CD4-positive, alpha-beta T cell treated with Interleukin-2 at 100 ng/mL for 4 hours (primary cell): ENCODE results near the gene ST7.
A peak's percentile ranks its signal among the peaks of the same experiment; 100 is the strongest.
"Not testable (repeated sequence)": the region's sequence is repeated elsewhere in the genome, so short reads cannot be mapped to it uniquely, and the experiment has no call there.

Experiments
- DNase-seq: peaks from one replicate; pipeline ENCODE4 v3.0.0-alpha.2; 2020; ENCODE audit warnings: low spot score

Gene ST7

GRCh38 chr7:117010375-117011133, 57.3 kb downstream of the ST7 start:
- no peak for DNase-seq

GRCh38 chr7:117011419-117012260, 58.3 kb downstream of the ST7 start:
- DNase-seq, result no peak

GRCh38 chr7:117012284-117012683, 59.0 kb downstream of the ST7 start:
- DNase-seq, result no peak

GRCh38 chr7:117012696-117013095, 59.4 kb downstream of the ST7 start:
- peak; percentile 30 for DNase-seq

GRCh38 chr7:117014099-117014656, 60.9 kb downstream of the ST7 start:
- no peak for DNase-seq

GRCh38 chr7:117014673-117015133, 61.4 kb downstream of the ST7 start:
- DNase-seq, result peak; percentile 11

- DNase-seq, result no peak
These were observed 62.2 kb downstream of the ST7 start for GRCh38 chr7:117015258-117016184.

GRCh38 chr7:117017017-117017451, 63.7 kb downstream of the ST7 start:
- no peak for DNase-seq

- DNase-seq, result no peak
These were observed 64.5 kb downstream of the ST7 start for GRCh38 chr7:117017702-117018266.

- DNase-seq, result no peak
These were observed 65.4 kb downstream of the ST7 start for GRCh38 chr7:117018713-117019112.

- no peak for DNase-seq
These were observed 66.0 kb downstream of the ST7 start for GRCh38 chr7:117019287-117019686.

- no peak for DNase-seq
These were observed 66.7 kb downstream of the ST7 start for GRCh38 chr7:117019786-117020590.

GRCh38 chr7:117020591-117020973, 67.3 kb downstream of the ST7 start:
- DNase-seq, result no peak

- no peak for DNase-seq
These were observed 68.1 kb downstream of the ST7 start for GRCh38 chr7:117021366-117021765.

GRCh38 chr7:117021986-117022385, 68.7 kb downstream of the ST7 start:
- DNase-seq, result no peak

GRCh38 chr7:117023325-117023854, 70.1 kb downstream of the ST7 start:
- DNase-seq, result no peak

GRCh38 chr7:117024811-117025210, 71.5 kb downstream of the ST7 start:
- no peak for DNase-seq

- no peak for DNase-seq
These were observed 72.6 kb downstream of the ST7 start for GRCh38 chr7:117025891-117026290.

GRCh38 chr7:117030346-117030745, 77.0 kb downstream of the ST7 start:
- DNase-seq, result not testable (repeated sequence)

- DNase-seq, result not testable (repeated sequence)
These were observed 77.5 kb downstream of the ST7 start for GRCh38 chr7:117030793-117031192.
